GM23338 (cell line): Measurements from ENCODE around the gene UBAC2. TPM values are rescaled to one million over a fixed set of nuclear protein-coding genes. Genes with fewer than 3 reads are reported as not detected.

Experiments used
- ATAC-seq: fragments of 200-7000 bp; cut with Tn5 transposase; 3 replicates; pipeline ENCODE4 v1.9.1; 2020
- DNase-seq: peaks from one replicate; pipeline ENCODE4 v3.0.0-alpha.2; 2015; ENCODE audit warnings: low spot score
- H2AFZ ChIP-seq: fragments of 200-600 bp; sonication (generic); 2 replicates; pipeline ENCODE4 v1.8.0; 2016; ENCODE audit warnings: antibody characterized with exemption, mild to moderate bottlenecking, moderate library complexity
- H3F3A ChIP-seq: fragments of 200-600 bp; sonication (generic); replicated peaks from 2 replicates; pipeline ENCODE4 v1.8.0; 2017; ENCODE audit warnings: antibody characterized with exemption, mixed run types, low read depth
- H3K27ac ChIP-seq: fragments of 200-600 bp; sonication (generic); 2 replicates; pipeline ENCODE4 v1.6.1; 2016; ENCODE audit warnings: low read depth
- H3K27me3 ChIP-seq: fragments of 200-600 bp; sonication (generic); 2 replicates; pipeline ENCODE4 v1.8.0; 2016; ENCODE audit warnings: mild to moderate bottlenecking, mixed run types, moderate library complexity; ENCODE audit not compliant: insufficient read depth
- H3K36me3 ChIP-seq: fragments of 200-600 bp; sonication (generic); 2 replicates; pipeline ENCODE4 v1.8.0; 2016; ENCODE audit warnings: mild to moderate bottlenecking; ENCODE audit not compliant: insufficient read depth
- H3K4me1 ChIP-seq: fragments of 200-600 bp; sonication (generic); 2 replicates; pipeline ENCODE4 v1.8.0; 2016; ENCODE audit warnings: mild to moderate bottlenecking, moderate library complexity; ENCODE audit not compliant: insufficient read depth
- H3K4me2 ChIP-seq: fragments of 200-600 bp; sonication (generic); 2 replicates; pipeline ENCODE4 v1.7.1; 2017; ENCODE audit warnings: mixed run types
- H3K4me3 ChIP-seq: fragments of 200-600 bp; sonication (generic); 2 replicates; pipeline ENCODE4 v1.6.1; 2016; ENCODE audit warnings: mixed run types
- H3K79me2 ChIP-seq: fragments of 200-600 bp; sonication (generic); replicated peaks from 2 replicates; pipeline ENCODE4 v1.8.0; 2017; ENCODE audit warnings: mild to moderate bottlenecking; ENCODE audit not compliant: insufficient read depth
- H3K9me2 ChIP-seq: fragments of 200-600 bp; sonication (generic); 2 replicates; pipeline ENCODE4 v1.8.0; 2017; ENCODE audit not compliant: insufficient read depth
- H4K20me1 ChIP-seq: fragments of 200-600 bp; sonication (generic); replicated peaks from 2 replicates; pipeline ENCODE4 v1.8.0; 2017; ENCODE audit warnings: mild to moderate bottlenecking; ENCODE audit not compliant: insufficient read depth
- H3K27ac Mint-ChIP-seq: 2 replicates; pipeline ENCODE4 v1.8.0; 2020; ENCODE audit warnings: inconsistent platforms, mild to moderate bottlenecking, moderate library complexity, mixed read lengths
- H3K27me3 Mint-ChIP-seq: 3 replicates; pipeline ENCODE4 v1.8.0; 2022; ENCODE audit warnings: low read depth, mild to moderate bottlenecking, moderate library complexity, mixed read lengths, inconsistent platforms; ENCODE audit not compliant: insufficient read depth, poor library complexity
- H3K36me3 Mint-ChIP-seq: 3 replicates; pipeline ENCODE4 v1.8.0; 2021; ENCODE audit warnings: low read depth, mild to moderate bottlenecking, inconsistent platforms, moderate library complexity, mixed read lengths
- H3K4me1 Mint-ChIP-seq: 3 replicates; pipeline ENCODE4 v1.8.0; 2020; ENCODE audit warnings: mild to moderate bottlenecking, inconsistent platforms, mixed read lengths
- H3K4me3 Mint-ChIP-seq: 3 replicates; pipeline ENCODE4 v1.8.0; 2021; ENCODE audit warnings: moderate library complexity, mild to moderate bottlenecking, inconsistent platforms, mixed read lengths
- H3K9me3 Mint-ChIP-seq: 3 replicates; pipeline ENCODE4 v1.8.0; 2020; ENCODE audit warnings: moderate library complexity, mild to moderate bottlenecking, inconsistent platforms, mixed read lengths
- CREB1 ChIP-seq: fragments of 250-450 bp; sonication (Bioruptor Pico); IDR thresholded peaks from 2 replicates; pipeline ENCODE4 v1.5.0; 2020; ENCODE audit warnings: low read depth, mild to moderate bottlenecking, moderate library complexity
- EZH2 ChIP-seq: fragments of 200-600 bp; sonication (generic); IDR thresholded peaks from one replicate; pipeline ENCODE4 v1.8.0; 2017; ENCODE audit warnings: antibody characterized with exemption, mild to moderate bottlenecking, low read depth; ENCODE audit not compliant: unreplicated experiment
- EZH2phosphoT487 ChIP-seq: fragments of 200-600 bp; sonication (generic); IDR thresholded peaks from one replicate; pipeline ENCODE4 v1.8.1; 2018; ENCODE audit warnings: antibody characterized with exemption; ENCODE audit not compliant: unreplicated experiment
- JUNB ChIP-seq: IDR thresholded peaks from one replicate; pipeline ENCODE4 v1.6.1; 2016; ENCODE audit warnings: antibody characterized with exemption; ENCODE audit not compliant: unreplicated experiment
- NANOG ChIP-seq: IDR thresholded peaks from 2 replicates; pipeline ENCODE4 v1.6.1; 2016; ENCODE audit warnings: antibody characterized with exemption, borderline replicate concordance
- POLR2AphosphoS5 ChIP-seq: IDR thresholded peaks from 2 replicates; pipeline ENCODE4 v1.6.1; 2016; ENCODE audit warnings: antibody characterized with exemption, low read depth
- STAT1 ChIP-seq: IDR thresholded peaks from one replicate; pipeline ENCODE4 v1.6.1; 2016; ENCODE audit warnings: antibody characterized with exemption; ENCODE audit not compliant: unreplicated experiment
- ZNF114 ChIP-seq: fragments of 250-450 bp; sonication (Bioruptor Pico); IDR thresholded peaks from 2 replicates; pipeline ENCODE4 v1.5.0; 2020; ENCODE audit warnings: mild to moderate bottlenecking, moderate library complexity
- ZNF331 ChIP-seq: fragments of 250-450 bp; sonication (Bioruptor Pico); IDR thresholded peaks from 2 replicates; pipeline ENCODE4 v1.5.0; 2020; ENCODE audit warnings: low read depth, mild to moderate bottlenecking, moderate library complexity
- polyA plus RNA-seq: library from polyadenylated mRNA; unstranded; fragments of >200 nt; fragmentation: Nextera tagmentation; extraction: Ambion mirVana; gene quantifications from 2 replicates; pipeline ENCODE4 v1.2.1, GENCODE V29; 2016
- total RNA-seq: library from RNA; depleted of rRNA; stranded (reverse); fragments of >200 nt; shearing (Covaris generic); gene quantifications from 2 replicates; pipeline ENCODE4 v1.2.3, GENCODE V29; 2014
- TF ChIP-seq, protein P1 (sequence below), 2 experiments: fragments of 200-600 bp in 1 of 2; sonication (generic) in 1 of 2; conservative IDR thresholded peaks; 2 replicates each; pipeline versions ENCODE4 v1.5.1 to v1.6.1; 2016 to 2017; ENCODE audit warnings: antibody characterized with exemption in 2 of 2, low read depth in 2 of 2, mild to moderate bottlenecking in 2 of 2, moderate library complexity in 1 of 2
- TF ChIP-seq, protein P2 (sequence below): IDR thresholded peaks from 2 replicates; pipeline ENCODE4 v1.6.1; 2016; ENCODE audit warnings: antibody characterized with exemption
- TF ChIP-seq, protein P3 (sequence below): IDR thresholded peaks from one replicate; pipeline ENCODE4 v1.6.1; 2018; ENCODE audit warnings: antibody characterized with exemption; ENCODE audit not compliant: unreplicated experiment

Gene UBAC2
- total and polyA plus RNA-seq, 2 experiments from 2014 or later: 37.9 to 76.9 TPM

DNA sequence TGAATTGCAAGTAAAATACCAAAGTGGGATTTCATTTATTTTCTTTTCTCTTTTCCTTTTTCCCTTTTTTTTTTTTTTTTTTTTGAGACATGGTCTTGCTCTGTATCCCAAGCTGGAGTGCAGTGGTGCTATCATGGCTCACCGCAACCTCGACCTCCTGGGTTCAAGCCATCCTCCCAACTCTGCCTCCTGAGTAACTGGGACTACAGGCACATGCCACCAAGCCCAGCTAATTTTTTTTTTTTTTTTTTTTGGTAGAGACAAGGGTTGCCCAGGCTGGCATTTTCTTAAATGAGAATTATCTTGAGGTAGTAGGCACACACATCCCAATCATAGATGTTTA is 175.1 kb downstream of the UBAC2 start:
- no peaks in the 10 kb centered on the region for H3K9me3 Mint-ChIP-seq
- no peak overlapping the region for H3K4me3 Mint-ChIP-seq
- no peak overlapping the region for H3K27ac Mint-ChIP-seq

DNA sequence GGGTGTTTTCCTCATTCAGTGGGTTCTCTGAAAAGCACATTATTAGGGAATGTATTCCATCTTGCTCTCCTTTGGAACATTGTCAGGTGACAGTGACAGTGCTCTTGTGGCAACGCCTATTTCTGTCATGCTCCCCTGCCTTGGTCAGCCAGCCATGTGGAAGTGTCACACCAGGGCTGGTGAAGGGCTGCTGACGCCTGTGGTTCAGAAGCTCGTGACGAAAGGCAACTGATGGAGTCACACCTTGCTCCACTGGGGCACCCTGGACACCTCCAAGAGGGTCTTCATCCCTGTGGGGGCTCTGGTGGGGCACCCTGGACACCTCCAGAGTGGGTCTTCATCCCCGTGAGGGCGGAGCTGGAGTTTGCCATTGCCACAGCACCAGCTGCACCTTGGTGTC is 175.5 kb downstream of the UBAC2 start:
- peaks cover 13% of the 10 kb centered on the region for H3K27me3 Mint-ChIP-seq
- Histone ChIP-seq H3F3A (0 out of 2 replicates have a peak, but pooled peaks cover 5% of the 10 kb centered on the region), H3K27me3 (no peaks in the 10 kb centered on the region), H3K9me2 (no peaks in the 10 kb centered on the region), H3K4me2 (no peak overlapping the region), H3K4me1 (peaks cover 19% of the 10 kb centered on the region), H3K36me3 (peaks cover 6% of the 10 kb centered on the region; the same call in 1 of the 2 replicates), H3K27ac (no peak overlapping the region), H2AFZ (no peak overlapping the region), H3K79me2 (no peaks in the 10 kb centered on the region), H3K4me3 (no peak overlapping the region), H4K20me1 (no peaks in the 10 kb centered on the region)
- ATAC-seq (no peak), DNase-seq (no peak)
- H3K4me1 Mint-ChIP-seq: peaks cover 26% of the 10 kb centered on the region
- H3K36me3 Mint-ChIP-seq: peaks cover 4% of the 10 kb centered on the region; the same call in 2 of the 3 replicates
- no peak overlapping the region for H3K27ac Mint-ChIP-seq
- no peak overlapping the region for H3K4me3 Mint-ChIP-seq
- no peaks in the 10 kb centered on the region for H3K9me3 Mint-ChIP-seq
- TF ChIP-seq ZNF331 (no peak), STAT1 (no peak), EZH2phosphoT487 (no peak), CREB1 (no peak), ZNF114 (CRISPR knock-in tag) (no peak), JUNB (no peak), EZH2 (no peak), POLR2AphosphoS5 (no peak), NANOG (no peak)
- TF ChIP-seq, protein P1, sequence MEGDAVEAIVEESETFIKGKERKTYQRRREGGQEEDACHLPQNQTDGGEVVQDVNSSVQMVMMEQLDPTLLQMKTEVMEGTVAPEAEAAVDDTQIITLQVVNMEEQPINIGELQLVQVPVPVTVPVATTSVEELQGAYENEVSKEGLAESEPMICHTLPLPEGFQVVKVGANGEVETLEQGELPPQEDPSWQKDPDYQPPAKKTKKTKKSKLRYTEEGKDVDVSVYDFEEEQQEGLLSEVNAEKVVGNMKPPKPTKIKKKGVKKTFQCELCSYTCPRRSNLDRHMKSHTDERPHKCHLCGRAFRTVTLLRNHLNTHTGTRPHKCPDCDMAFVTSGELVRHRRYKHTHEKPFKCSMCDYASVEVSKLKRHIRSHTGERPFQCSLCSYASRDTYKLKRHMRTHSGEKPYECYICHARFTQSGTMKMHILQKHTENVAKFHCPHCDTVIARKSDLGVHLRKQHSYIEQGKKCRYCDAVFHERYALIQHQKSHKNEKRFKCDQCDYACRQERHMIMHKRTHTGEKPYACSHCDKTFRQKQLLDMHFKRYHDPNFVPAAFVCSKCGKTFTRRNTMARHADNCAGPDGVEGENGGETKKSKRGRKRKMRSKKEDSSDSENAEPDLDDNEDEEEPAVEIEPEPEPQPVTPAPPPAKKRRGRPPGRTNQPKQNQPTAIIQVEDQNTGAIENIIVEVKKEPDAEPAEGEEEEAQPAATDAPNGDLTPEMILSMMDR (conservative IDR thresholded peaks at IDR 0.05; ENCODE audit: low read depth in 2 of 2): no peak
- TF ChIP-seq, protein P2, sequence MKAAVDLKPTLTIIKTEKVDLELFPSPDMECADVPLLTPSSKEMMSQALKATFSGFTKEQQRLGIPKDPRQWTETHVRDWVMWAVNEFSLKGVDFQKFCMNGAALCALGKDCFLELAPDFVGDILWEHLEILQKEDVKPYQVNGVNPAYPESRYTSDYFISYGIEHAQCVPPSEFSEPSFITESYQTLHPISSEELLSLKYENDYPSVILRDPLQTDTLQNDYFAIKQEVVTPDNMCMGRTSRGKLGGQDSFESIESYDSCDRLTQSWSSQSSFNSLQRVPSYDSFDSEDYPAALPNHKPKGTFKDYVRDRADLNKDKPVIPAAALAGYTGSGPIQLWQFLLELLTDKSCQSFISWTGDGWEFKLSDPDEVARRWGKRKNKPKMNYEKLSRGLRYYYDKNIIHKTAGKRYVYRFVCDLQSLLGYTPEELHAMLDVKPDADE: no peak

More for the DNA sequence above, 175.1 kb downstream of the UBAC2 start:
- DNase-seq (no peak), ATAC-seq (no peak)
- H3K4me2 ChIP-seq: no peak overlapping the region
- peaks cover 6% of the 10 kb centered on the region; the same call in 1 of the 2 replicates for H3K36me3 ChIP-seq
- H3K27ac ChIP-seq: no peak overlapping the region
- no peaks in the 10 kb centered on the region for H3K27me3 ChIP-seq
- H3K79me2 ChIP-seq: no peaks in the 10 kb centered on the region
- H2AFZ ChIP-seq: no peak overlapping the region
- Mint-ChIP-seq H3K27me3 (peaks cover 13% of the 10 kb centered on the region), H3K36me3 (peaks cover 8% of the 10 kb centered on the region; the same call in 2 of the 3 replicates), H3K4me1 (peaks cover 26% of the 10 kb centered on the region)
- H3K4me3 ChIP-seq: no peak overlapping the region
- TF ChIP-seq ZNF331 (no peak), STAT1 (no peak), CREB1 (no peak), JUNB (no peak), EZH2phosphoT487 (no peak), EZH2 (no peak)
- TF ChIP-seq, protein P3, sequence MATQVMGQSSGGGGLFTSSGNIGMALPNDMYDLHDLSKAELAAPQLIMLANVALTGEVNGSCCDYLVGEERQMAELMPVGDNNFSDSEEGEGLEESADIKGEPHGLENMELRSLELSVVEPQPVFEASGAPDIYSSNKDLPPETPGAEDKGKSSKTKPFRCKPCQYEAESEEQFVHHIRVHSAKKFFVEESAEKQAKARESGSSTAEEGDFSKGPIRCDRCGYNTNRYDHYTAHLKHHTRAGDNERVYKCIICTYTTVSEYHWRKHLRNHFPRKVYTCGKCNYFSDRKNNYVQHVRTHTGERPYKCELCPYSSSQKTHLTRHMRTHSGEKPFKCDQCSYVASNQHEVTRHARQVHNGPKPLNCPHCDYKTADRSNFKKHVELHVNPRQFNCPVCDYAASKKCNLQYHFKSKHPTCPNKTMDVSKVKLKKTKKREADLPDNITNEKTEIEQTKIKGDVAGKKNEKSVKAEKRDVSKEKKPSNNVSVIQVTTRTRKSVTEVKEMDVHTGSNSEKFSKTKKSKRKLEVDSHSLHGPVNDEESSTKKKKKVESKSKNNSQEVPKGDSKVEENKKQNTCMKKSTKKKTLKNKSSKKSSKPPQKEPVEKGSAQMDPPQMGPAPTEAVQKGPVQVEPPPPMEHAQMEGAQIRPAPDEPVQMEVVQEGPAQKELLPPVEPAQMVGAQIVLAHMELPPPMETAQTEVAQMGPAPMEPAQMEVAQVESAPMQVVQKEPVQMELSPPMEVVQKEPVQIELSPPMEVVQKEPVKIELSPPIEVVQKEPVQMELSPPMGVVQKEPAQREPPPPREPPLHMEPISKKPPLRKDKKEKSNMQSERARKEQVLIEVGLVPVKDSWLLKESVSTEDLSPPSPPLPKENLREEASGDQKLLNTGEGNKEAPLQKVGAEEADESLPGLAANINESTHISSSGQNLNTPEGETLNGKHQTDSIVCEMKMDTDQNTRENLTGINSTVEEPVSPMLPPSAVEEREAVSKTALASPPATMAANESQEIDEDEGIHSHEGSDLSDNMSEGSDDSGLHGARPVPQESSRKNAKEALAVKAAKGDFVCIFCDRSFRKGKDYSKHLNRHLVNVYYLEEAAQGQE: no peak
- TF ChIP-seq, protein P1 (conservative IDR thresholded peaks at IDR 0.05; ENCODE audit: low read depth in 2 of 2): no peak
- no peaks in the 10 kb centered on the region for H3K9me2 ChIP-seq
- 0 out of 2 replicates have a peak, but pooled peaks cover 5% of the 10 kb centered on the region for H3F3A ChIP-seq
- H4K20me1 ChIP-seq: no peaks in the 10 kb centered on the region
- peaks cover 19% of the 10 kb centered on the region for H3K4me1 ChIP-seq
